ENCODE measurements around the gene MARK3. TPM values are rescaled to one million over a fixed set of nuclear protein-coding genes. Genes with fewer than 3 reads are reported as not detected.
"Not testable (repeated sequence)": the region's sequence is repeated elsewhere in the genome, so short reads cannot be mapped to it uniquely, and the experiment has no call there.

The MARK3 gene
- polyA plus RNA-seq (ENCODE audit: insufficient read length) = 157 TPM
- long read RNA-seq, donor 1, partial matches to known transcripts = 0 of 12 reads
- long read RNA-seq, donor 1, other reads (novel, unspliced or antisense) = 0 of 12 reads
- long read RNA-seq, donor 2, partial matches to known transcripts = 0 of 3 reads
- long read RNA-seq, donor 2, other reads (novel, unspliced or antisense) = 0 of 3 reads
- long read RNA-seq, donor 3, partial matches to known transcripts = 5 of 15 reads
- long read RNA-seq, donor 3, other reads (novel, unspliced or antisense) = 0 of 15 reads
- long read RNA-seq, donor 4, partial matches to known transcripts = 0 of 1 reads
- long read RNA-seq, donor 4, other reads (novel, unspliced or antisense) = 0 of 1 reads
- long read RNA-seq, donor 5, partial matches to known transcripts = 238 of 255 reads
- long read RNA-seq, donor 5, other reads (novel, unspliced or antisense) = 6 of 255 reads
- long read RNA-seq, donor 6, partial matches to known transcripts = 119 of 198 reads
- long read RNA-seq, donor 6, other reads (novel, unspliced or antisense) = 72 of 198 reads
- long read RNA-seq, donor 7, partial matches to known transcripts = 0 of 21 reads
- long read RNA-seq, donor 7, other reads (novel, unspliced or antisense) = 5 of 21 reads
- long read RNA-seq, donor 8, partial matches to known transcripts = 0 of 4 reads
- long read RNA-seq, donor 8, other reads (novel, unspliced or antisense) = 0 of 4 reads

DNA sequence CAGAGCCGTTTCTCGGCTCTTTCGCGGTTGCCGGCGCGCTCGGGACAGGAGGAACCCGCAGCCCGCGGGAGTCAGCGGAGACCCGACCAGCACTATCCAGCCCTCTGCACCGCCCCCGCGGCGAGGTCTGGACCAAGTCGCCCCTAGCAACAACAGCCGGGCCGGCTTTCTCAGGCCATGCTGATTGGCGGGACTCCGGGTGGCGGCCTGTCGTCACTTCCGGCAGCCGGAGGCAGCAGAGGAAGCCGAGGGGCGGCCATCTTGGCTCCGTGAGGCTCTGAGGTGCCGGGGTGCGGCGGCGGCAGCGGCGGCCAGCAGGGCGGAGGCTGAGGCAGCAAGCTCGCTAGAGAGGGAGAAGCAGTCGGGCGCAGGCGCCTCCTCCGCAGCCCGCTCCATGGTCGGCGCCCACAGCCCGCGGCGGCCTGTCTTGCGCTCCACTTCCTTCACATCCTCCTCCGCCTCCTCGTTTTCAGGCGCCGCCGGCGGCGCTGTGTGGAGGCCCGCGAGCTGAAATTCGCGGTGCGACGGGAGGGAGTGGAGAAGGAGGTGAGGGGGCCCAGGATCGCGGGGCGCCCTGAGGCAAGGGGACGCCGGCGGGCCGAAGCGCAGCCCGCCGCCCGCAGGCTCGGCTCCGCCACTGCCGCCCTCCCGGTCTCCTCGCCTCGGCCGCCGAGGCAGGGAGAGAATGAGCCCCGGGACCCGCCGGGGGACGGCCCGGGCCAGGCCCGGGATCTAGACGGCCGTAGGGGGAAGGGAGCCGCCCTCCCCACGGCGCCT, at the start of gene MARK3:
TSS of gene MARK3 (plus strand) at position 264 of the 777 bp plus-strand sequence. CDS start 615 bp downstream, outside the sequence.
- peak; percentile 96 for DNase-seq

DNA sequence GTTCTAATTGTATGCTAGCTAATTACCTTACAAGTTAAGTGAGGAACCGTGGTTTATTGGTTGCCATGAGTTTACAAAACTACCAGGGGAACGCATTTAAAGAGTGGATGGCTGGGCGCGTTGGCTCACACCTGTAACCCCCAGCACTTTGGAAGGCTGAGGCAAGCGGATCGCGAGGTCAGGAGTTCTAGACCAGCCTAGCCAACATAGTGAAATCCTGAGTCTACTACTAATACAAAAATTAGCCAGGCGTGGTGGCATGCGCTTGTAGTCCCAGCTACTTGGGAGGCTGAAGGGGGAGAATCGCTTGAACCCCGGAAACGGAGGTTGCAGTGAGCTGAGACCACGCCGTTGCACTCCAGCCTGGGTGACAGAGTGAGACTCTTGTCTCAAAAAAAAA, 49.0 kb upstream of the MARK3 start:
- no peak for DNase-seq

DNA sequence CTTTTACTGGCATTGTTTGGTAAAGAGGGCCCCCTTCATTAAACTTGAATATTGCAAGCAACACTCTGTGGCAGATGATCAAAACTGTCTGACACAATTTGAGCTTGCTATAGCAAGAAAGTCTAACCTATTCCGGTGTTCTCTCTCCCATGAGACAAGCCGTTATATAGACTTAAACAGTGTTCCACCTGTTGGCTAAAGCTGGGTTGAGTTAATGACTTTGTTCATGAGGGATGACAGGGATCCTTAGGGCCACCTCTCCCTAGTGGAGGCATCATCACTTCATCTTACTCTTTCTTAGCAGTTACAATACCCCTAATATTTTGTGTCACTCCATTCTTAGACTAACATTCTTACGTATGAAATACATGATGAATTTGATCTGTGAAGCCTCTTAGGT, 47.4 kb upstream of the MARK3 start:
- DNase-seq = no peak

DNA sequence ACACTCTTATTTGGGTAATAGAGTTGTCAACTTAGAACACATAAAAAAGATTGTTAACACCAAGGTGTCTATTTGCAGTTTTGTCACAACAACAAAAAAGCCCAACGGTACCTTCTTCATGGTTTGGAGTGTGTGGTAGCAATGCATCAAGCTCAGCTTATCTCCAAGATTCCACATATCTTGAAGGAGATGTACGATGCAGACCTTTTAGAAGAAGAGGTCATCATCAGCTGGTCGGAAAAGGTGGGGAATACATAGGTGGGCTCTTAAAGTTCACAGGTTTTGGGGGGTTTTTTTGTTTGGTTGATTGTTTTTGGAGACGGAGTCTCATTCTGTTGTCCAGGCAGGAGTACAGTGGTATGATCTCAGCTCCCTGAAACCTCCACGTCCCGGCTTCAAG, 45.7 kb upstream of the MARK3 start:
- no peak for DNase-seq

DNA sequence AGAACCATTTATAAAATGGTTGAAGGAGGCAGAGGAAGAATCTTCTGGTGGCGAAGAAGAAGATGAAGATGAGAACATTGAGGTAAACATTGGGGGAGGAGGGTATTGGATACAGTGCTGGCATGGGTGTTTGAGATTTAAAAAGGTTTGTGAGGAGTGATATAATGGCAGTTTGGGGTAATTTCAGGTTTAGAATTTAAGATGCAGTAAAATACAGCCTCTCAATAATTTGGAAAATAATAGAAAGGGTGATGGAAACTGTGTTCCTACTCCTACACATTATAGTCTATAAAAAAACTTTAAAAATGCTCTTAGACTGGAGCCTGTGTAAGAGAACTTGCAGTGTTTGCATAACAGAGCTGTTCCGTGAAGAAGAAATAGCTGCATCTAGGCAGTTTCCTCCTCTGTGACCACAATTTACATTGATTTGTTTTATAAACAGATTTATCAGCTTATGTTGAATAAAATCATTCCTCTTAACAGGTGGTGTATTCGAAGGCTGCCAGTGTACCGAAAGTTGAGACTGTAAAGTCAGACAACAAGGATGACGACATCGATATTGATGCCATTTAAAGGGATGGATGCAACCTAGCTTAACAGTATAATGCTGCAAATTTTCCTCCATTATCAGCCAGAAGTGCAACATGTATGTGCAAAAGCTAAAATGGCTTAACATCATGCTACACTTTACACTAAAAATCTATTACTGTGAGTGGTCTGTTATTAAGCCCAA, 44.6 kb upstream of the MARK3 start:
- no peak for DNase-seq

DNA sequence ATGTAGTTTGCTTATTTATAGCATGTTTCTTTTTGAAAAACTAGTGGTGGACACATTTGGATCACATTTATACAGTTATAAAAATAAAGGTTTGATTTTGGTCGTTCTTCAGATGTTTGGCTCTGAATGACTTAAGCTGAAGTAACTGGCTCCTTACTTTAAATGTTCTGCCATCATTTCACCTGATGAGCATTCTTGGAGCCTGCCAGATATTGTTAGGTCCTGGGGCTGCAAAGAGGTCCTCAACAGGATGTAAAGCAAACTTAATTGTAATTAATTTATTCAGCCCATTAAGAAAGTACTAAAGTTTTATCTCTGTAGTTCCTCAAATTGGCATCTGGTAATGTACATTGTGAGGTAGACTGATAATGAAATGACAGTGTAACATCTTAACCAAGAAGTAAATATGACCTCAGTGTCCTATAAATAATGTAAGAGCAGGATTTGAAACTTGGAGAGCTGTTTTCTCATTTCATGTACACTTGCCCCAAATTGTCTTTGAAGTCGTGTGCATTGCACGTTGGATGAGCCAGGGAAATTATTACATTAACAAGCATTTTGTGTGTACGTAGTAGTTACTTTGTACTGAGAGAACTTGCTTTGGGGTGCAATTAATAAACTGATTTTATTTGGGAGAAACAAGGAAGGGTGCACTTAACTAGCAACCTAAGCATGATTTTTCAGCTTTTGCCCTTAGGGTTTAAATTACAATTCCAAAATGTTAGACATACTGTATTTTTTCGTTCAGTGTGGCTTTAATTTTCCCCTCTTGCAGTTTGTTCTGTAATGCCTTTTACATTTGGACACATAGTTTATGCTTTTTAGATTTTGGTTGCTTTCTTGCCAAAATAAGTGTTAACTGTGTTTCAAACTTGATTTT, 43.7 kb upstream of the MARK3 start:
- no peak for DNase-seq

DNA sequence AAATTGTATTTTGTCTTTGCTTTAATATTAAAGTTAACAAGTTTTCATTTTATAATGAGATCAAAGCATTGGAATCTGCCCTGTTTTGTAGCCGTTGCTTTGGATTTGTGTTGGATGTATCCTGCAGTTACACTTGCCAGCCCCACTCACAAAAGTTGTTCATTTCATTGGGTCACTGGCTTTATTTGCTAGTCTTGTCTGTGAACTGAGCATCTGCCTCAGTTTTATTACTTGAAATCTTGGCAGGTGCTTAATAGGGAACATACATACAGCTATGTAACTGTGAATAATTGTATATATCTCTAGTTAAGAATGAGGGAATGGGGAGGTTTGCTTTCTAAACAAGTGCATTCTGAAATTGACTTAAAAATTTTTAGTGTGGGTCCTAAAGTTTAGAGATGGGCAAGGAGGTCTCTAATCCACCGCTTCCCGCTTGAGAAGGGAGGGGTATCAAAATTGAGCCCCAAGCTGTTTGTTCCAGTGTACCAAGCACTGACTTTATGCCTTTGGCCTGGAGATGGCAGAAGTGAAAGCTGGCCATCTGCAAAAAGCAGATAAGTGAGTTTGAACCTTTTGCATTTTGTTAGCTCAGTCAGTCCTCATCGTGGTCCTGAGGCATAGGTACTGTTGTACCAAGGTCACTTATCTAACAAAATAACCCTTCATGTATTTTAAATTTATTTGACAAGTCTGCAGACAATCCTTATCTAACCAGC, 41.9 kb upstream of the MARK3 start:
- DNase-seq = no peak

DNA sequence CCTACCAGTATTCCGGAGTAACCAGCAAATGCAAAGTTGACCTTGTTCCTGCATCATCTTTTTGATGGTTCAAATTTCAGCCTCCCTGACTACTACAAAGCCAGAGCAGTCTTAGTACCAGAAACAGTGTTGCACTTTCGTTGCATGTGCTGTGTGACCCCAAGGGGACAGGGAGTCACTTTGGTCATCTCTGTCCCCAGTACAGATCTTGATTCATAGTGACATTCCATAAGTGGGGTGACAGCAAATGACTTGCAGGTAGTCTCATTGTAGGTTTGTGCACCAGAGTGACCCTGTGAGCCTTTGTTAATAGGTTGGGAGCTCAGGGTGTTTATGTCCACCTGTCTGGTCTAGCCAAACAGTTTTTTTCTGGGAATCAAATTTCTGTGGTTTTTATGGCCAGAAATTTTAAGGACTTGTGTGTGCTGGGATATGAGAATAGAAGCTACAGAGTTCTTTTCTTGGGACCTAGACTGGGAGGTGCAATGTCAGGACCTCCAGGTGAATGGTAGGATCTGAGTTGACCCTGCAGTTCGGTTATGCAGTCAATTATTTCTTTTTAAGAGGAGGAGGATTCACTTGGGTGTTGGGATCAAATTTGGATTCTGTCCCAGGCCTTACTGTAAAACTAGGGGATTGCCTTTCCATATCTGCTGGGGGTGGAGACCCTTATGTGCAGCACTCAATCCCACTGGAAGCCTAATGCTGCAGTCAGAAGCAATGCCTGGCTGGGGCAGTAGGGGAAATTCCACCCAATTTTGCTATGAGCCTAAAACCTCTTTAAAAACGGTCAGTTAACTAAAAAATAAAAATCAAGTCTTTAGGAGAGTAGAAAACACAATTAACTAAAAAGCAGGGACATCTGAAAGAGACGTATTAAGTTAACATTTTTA, 41.1 kb upstream of the MARK3 start:
- no peak for DNase-seq

DNA sequence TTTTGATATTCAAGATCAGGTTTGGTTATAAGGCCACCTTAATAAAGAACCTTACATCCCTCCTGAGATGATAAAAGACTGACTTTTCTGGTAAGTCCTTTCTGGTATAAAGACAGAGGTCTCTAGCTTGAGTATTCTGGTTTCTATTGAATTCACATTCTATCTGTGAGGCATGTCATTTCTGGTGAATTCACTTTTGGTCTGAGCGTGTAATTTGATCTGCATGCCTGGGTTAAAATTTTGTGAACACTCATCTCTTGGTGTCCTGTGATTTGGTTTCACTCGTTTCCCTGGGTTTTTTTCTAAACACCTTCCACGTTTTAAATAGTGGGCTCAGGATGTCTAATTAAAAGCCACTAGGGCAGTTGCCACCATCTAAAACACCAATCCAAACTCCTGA, 38.9 kb upstream of the MARK3 start:
- no peak for DNase-seq

DNA sequence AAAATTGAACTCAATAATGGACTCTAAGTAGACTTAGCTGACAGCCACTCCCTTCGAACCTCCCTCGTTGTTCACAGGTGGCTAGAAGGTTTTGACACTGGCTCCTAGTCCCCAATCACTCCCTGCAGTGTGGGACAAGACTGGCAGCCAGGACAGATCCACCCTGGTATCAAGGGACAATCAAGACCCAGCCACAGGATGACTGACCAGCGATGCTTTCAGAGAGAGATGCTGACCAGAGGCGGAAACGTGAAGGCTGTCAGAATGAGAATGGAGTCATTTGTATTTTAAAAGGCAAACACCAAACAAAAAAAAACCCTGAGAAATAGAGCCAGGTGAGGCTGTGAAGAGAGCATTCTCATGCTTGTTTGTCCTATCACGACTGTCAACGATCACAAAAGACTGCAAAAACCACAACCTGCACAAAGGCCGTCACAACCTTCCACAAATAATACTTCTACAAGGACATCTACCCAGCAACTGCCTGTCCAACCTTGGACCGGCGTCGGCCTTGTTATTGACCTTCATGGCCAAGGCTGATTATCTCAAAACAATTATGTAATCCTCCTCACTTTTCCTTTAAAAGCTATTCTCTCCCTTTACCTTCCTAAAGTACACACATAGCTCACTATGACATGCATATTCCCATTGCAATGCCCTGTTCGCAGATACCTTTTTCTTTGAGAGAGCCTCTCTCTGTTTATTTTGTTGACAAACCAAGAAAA, 38.0 kb upstream of the MARK3 start:
- no peak for DNase-seq

DNA sequence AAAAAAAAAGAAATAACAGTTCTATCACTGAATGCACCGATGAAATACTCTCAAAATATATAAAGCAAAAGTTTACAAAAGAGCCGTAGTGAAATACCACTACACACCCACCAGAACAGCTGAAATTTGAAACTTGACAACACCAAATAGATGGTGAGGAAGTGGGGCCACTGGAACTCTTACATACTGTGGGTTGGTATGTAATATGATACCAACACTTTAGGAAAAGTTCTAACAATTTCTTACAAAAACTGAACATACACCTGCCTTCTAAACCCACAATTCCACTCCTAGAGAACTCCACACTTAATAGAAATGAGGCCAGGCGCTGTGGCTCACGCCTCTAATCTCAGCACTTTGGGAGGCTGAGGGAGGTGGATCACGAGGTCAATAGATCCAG, 37.1 kb upstream of the MARK3 start:
- DNase-seq = no peak

DNA sequence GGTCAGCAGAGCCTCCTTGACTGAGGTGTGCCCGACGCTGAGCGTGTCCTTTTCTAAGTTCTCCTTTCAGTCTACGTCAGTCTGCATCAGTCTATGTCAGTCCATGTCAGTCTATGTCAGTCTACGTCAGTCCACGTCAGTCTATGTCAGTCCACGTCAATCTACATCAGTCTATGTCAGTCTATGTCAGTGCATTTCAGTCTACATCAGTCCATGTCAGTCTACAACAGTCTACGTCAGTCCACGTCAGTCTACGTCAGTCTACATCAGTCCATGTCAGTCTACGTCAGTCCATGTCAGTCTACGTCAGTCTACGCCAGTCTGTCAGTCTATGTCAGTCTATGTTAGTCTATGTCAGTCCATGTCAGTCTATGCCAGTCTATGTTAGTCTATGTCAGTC, 35.2 kb upstream of the MARK3 start:
- DNase-seq = no peak

DNA sequence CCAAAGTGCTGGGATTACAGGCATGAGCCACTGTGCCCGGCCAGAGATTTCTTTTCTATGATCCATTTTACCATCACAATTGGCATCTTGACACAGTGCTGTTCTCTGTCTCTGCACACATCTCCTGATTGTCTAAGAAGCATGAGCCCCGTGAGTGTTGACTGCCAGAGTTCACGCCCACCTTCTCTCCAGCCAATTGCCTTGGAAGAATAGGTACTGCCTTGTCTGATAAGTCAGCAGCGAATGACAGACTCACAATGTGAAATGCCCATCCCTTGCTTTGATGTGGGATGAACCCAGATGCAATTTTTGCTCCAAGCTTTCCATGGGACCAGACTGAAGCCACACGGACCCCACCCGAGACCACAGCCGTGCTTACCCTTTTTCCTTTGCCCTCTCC, 31.9 kb upstream of the MARK3 start:
- DNase-seq = no peak

DNA sequence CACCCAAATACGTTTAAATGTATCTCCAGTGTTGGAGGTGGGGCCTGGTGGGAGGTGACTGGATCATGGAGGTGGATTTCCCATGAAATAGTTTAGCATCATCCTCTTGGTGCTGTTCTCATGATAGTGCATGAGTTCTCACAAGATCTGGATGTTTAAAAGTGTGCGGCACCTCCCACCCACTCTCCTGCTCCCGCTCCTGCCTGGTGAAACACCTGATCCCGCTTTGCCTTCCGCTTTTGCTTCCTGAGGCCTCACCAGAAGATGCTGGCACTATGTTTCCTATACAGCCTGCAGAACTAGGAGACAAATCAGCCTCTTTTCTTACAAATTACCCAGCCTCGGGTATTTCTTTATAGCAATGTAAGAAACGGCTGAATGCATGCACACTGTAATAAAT, 31.1 kb upstream of the MARK3 start:
- no peak for DNase-seq

DNA sequence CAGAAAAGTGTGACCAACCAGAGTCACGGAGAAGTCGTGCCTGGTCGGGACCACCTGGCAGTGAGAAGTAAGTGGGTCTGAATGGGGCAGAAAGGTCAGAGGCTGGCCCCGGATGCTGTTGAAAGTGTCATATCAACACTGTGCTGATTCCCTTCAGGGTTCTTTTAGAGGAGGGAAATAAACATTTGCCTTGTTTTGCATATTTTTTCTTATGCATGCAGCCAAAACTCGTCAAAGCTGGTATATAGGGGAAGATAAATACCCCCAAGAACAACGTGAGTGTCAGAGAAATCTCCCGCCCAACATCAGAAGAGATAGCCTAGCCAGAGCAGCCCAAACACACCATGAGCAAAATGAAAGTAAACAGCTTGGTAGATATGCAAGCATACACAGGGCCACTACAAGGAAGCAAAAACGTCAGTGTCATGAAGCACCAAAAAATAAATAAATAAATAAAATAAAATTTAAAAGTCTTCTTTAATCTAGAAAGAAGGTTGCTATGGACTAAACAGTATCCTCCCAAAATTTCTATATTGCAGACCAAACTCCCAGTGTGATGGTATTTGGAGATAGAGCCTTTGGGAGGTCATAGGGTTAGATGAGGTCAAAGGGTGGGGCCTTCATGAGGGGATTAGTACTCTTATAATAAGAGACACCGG, 29.1 kb upstream of the MARK3 start:
- DNase-seq = no peak

DNA sequence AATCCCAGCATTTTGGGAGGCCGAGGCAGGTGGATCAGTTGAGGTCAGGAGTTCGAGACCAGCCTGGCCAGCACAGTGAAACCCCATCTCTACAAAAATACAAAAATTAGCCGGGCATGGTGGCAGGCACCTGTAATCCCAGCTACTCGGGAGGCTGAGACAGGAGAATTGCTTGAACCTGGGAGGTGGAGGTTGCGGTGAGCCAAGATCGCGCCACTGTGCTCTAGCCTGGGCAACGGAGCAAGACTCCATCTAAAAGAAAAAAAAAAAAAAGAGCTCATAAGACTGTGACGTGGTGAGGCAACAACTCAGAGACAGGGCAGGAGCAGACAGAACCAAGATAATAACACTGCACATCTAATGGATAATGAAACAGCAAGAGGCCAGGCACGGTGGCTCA, 27.7 kb upstream of the MARK3 start:
- not testable (repeated sequence) for DNase-seq

DNA sequence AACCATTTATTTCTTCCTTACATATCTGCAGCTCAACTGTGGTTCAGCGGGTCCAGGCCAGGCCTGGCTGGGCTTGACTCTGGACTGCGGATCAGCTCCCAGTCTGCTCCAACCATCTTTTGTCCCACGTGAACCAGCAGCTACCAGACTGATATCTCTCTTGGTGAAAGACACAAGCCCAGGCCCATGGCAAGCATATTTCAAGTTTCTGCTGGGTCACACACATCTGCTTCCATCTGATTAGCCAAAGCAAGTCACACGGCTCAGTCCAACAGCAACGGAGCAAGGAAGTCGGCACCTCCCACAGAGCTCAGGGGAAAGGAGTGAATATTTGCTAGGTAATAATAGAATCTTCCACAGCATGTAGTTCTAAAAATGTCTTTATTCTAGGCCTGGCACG, 24.7 kb upstream of the MARK3 start:
- DNase-seq = no peak

DNA sequence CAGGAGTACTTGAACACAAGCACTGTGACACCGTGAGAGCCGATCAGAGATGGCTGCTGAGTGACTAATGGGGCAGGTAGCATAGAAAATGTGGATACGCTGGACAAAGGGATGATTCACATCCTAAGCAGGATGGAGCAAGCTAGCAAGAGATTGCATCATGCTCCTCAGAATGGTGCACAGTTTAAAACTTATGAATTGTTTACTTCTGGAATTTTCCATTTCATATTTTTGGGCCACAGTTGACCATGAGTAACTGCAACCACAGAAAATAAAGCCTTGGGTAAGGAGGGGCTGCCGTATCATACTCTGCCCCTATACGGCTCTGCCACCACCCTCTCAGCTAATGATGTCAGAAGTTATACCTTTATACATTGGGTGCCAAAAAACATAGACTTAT, 23.3 kb upstream of the MARK3 start:
- no peak for DNase-seq

Data from left kidney (tissue), 8 donors.